WERI-Rb-1 (cell line): ENCODE results near the gene CYP46A1.
A peak's percentile ranks its signal among the peaks of the same experiment; 100 is the strongest.

ENCODE experiments used
- DNase-seq: peaks from one replicate; pipeline ENCODE4 v3.0.0-alpha.2; 2020
- H3K27ac ChIP-seq: fragments of 250-450 bp; sonication (Bioruptor Pico); 2 replicates; pipeline ENCODE4 v1.5.1; 2020; ENCODE audit warnings: mild to moderate bottlenecking, moderate library complexity
- H3K27me3 ChIP-seq: fragments of 250-450 bp; sonication (Bioruptor Pico); 2 replicates; pipeline ENCODE4 v1.5.1; 2021; ENCODE audit warnings: mild to moderate bottlenecking, low read depth, moderate library complexity; ENCODE audit not compliant: insufficient read depth, severe bottlenecking
- H3K36me3 ChIP-seq: fragments of 250-450 bp; sonication (Bioruptor Pico); 2 replicates; pipeline ENCODE4 v1.5.1; 2020; ENCODE audit warnings: mild to moderate bottlenecking, moderate library complexity
- H3K4me3 ChIP-seq: 2 replicates; pipeline ENCODE4 v1.5.1; 2011; ENCODE audit warnings: low read depth, mild to moderate bottlenecking, control low read depth, low read length
- H3K9me3 ChIP-seq: fragments of 250-450 bp; sonication (Bioruptor Pico); 2 replicates; pipeline ENCODE4 v1.5.1; 2021; ENCODE audit warnings: mild to moderate bottlenecking, moderate library complexity; ENCODE audit not compliant: severe bottlenecking
- TF ChIP-seq, protein P1 (sequence below): IDR thresholded peaks from 2 replicates; pipeline ENCODE4 v1.5.1; 2011; ENCODE audit warnings: low read depth, mild to moderate bottlenecking, control low read depth, inconsistent platforms, low read length

Gene CYP46A1

DNA sequence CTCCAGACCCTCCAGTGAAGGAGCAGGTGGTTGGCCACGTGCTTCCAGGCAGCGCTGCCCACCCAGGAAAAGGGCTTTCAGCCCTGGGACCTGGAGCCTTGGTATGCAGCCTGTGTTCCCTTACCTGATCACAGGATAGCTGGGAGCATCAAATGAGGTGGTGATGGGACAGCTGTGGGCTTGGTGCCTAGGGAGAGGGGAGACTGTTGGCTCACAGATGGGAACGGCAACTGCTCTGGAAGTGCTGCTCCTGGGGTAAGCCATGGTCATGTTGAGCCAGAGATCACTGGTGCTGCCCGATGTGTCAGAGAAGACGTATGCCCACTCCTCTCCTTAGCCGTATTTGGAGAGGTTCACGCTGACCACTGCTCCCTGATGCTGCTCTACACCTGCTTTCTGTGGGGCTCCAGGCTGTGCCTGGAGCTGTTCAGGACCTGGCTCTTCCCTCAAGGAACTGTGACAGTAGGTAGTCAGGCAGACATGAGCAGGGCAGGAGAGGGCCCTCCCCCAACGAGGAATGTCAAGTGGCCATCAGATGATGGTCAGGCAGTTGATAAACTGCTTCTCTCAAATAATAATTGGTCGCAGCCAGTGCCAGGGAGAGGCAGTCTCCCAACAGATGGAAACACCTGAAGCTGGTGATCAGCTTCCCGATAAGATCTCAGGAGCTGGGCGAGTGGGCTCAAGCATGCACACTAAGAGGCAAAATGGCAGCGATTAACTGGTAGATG is 2.8 kb upstream of the CYP46A1 start:
- TF ChIP-seq, protein P1, sequence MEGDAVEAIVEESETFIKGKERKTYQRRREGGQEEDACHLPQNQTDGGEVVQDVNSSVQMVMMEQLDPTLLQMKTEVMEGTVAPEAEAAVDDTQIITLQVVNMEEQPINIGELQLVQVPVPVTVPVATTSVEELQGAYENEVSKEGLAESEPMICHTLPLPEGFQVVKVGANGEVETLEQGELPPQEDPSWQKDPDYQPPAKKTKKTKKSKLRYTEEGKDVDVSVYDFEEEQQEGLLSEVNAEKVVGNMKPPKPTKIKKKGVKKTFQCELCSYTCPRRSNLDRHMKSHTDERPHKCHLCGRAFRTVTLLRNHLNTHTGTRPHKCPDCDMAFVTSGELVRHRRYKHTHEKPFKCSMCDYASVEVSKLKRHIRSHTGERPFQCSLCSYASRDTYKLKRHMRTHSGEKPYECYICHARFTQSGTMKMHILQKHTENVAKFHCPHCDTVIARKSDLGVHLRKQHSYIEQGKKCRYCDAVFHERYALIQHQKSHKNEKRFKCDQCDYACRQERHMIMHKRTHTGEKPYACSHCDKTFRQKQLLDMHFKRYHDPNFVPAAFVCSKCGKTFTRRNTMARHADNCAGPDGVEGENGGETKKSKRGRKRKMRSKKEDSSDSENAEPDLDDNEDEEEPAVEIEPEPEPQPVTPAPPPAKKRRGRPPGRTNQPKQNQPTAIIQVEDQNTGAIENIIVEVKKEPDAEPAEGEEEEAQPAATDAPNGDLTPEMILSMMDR = no peak
- H3K4me3 ChIP-seq = no peak overlapping the region
- no peak for DNase-seq
- no peaks in the 10 kb centered on the region for H3K36me3 ChIP-seq
- peaks cover 16% of the 10 kb centered on the region for H3K9me3 ChIP-seq
- H3K27me3 ChIP-seq = no peaks in the 10 kb centered on the region
- no peak overlapping the region for H3K27ac ChIP-seq

DNA sequence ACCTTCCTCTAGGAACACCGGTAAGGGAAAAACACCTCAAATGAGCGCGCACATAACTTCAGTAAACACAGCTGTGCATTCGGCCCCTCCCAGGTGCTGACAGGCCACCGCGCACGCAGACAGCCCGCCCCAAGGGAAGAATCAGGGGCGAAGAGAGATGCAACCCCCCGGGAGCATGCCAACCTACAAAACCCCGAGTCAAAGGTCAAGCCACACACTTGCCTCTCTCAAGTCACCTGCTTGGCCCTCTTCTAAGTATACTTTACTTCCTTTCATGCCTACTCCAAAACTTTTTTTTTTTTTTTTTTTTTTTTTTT is 2.3 kb upstream of the CYP46A1 start:
- H3K4me3 ChIP-seq = no peak overlapping the region
- peaks cover 16% of the 10 kb centered on the region for H3K9me3 ChIP-seq
- H3K36me3 ChIP-seq = no peaks in the 10 kb centered on the region
- TF ChIP-seq, protein P1 = no peak
- DNase-seq = no peak
- no peaks in the 10 kb centered on the region for H3K27me3 ChIP-seq
- no peak overlapping the region for H3K27ac ChIP-seq

DNA sequence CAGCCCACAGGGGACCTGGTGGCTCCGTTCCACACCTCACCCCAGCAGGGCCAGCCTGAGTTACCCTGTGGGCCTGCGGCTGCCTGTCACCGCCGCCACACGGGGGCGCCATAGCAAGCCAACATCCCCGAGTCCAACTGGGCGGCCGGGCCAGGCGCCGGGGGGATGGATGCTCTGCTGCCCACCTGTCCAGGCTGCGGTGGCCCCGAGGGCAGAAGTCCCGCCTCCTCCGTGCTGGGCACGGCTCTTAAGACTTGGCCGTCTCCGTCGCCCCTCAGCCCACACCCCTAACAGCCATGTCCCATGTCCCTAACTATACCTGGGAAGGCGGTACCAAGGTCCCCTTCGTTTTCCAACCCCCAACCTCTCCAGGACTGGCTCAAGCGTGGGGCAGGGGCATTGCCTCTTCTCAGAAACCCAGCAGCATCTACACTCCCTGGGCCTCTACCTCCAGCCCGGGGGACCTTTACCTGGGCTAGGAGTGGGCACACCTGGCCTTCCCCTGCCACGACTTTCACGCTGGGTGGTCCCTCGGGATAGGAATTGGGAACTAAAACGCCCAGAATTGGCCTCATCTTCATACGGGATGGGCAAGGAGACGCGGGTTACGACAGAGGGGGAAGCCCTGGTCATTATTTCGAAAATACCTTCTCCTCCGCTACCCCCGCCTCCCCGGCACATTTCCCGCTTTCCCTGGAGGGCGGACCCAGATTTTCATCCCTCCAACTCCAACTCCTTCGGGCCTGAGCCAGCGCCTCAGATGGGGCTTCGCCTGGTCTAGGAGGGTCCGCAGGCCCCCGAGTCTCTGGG is 1.1 kb upstream of the CYP46A1 start:
- peak overlapping the region; percentile 83 for H3K27ac ChIP-seq
- peak; percentile 87 for DNase-seq

DNA sequence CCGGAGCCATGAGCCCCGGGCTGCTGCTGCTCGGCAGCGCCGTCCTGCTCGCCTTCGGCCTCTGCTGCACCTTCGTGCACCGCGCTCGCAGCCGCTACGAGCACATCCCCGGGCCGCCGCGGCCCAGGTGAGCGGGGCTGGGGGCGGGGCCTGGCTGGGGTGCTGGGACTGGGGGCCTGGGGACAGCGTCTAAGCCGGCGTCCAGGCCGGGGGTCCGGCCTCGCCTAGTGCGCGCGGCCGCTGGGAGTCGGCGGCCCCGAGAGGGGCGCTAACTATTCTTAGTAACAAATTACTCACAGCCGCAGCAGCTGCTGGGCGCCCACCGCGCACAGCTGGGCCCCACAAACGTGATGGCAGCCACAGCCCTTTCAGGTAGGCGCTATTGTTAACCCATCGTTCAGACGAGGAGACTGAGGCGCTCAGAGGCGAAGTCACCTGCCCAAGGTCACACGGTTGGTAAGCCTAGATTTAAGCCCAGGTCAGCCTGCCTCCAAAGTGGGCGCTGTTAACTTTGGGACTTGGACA is 374 bp downstream of the CYP46A1 start:
- no peak for DNase-seq
- H3K27me3 ChIP-seq = no peaks in the 10 kb centered on the region
- 0 out of 2 replicates have a peak overlapping the region, but pooled peaks have one; percentile 37 for H3K27ac ChIP-seq
- TF ChIP-seq, protein P1 = no peak
- no peaks in the 10 kb centered on the region for H3K36me3 ChIP-seq
- peak overlapping the region; percentile 43 for H3K4me3 ChIP-seq
- H3K9me3 ChIP-seq = no peaks in the 10 kb centered on the region

More for the DNA sequence above, 1.1 kb upstream of the CYP46A1 start:
- peak overlapping the region; percentile 89 for H3K4me3 ChIP-seq
- TF ChIP-seq, protein P1 = peak; percentile 93
- peaks cover 9% of the 10 kb centered on the region for H3K9me3 ChIP-seq
- H3K27me3 ChIP-seq = no peaks in the 10 kb centered on the region
- no peaks in the 10 kb centered on the region for H3K36me3 ChIP-seq

DNA sequence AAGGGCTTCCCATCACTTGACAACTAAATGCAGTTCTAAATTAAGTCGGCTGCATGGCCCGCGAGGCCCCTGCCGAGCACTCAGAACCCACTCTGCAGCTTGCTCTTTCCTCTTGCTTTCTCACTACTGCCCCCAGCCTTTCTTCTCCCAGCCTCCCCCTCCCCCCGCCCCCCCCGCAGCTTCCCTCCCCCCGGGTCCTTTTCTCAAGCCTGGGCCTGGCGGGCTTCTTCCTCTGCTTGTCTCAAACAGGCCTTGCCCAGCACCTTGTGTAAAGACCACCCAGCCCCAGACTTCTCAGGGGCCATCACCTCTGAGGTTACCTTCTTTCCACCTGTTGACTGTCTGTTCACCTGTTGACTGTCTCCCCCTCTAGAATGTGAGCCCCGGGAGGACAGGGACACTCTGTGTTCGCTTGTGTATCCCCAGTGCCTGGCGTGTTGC is 1.1 kb downstream of the CYP46A1 start:
- H3K4me3 ChIP-seq = no peak overlapping the region
- no peaks in the 10 kb centered on the region for H3K9me3 ChIP-seq
- TF ChIP-seq, protein P1 = no peak
- no peaks in the 10 kb centered on the region for H3K36me3 ChIP-seq
- DNase-seq = peak; percentile 4
- no peaks in the 10 kb centered on the region for H3K27me3 ChIP-seq
- no peak overlapping the region for H3K27ac ChIP-seq
